GM18951 (cell line): Measurements from ENCODE around the gene HOXC13.

Experiments
- POLR2A ChIP-seq: IDR thresholded peaks from 4 replicates; pipeline ENCODE4 v1.6.1; 2011; ENCODE audit warnings: mild to moderate bottlenecking; ENCODE audit not compliant: insufficient read length, insufficient read depth; ENCODE audit errors: extremely low read depth
- in situ Hi-C: fragments of 300-500 bp; cut with MboI; formaldehyde crosslinking; loops from one replicate; pipeline ENCODE4 v1.12.0; 2022; ENCODE audit warnings: low sequenced_read_pairs, mixed read lengths, inconsistent platforms; ENCODE audit not compliant: unreplicated experiment

HOXC13 gene

DNA sequence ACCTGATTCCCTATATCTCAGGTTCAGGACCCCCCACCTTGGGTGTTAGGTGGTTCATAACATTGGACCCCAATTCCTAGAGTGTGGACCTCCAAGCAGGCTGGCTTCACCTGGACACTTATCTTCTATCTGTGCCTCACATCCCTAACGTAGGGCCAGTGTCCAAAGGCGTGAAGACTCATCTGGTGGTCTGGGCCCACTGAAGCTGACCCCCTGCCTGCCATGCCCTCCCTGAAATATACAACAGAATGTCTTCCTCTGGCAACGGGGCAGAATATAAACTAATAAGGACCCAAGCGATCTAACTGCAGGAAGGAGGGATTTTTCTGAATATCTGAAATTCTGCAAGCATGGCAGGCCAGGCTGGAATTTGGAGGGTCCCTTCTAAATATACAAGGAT, 5.6 kb downstream of the HOXC13 start:
- in situ Hi-C loops = no loop called here
- TF ChIP-seq POLR2A = no peak

DNA sequence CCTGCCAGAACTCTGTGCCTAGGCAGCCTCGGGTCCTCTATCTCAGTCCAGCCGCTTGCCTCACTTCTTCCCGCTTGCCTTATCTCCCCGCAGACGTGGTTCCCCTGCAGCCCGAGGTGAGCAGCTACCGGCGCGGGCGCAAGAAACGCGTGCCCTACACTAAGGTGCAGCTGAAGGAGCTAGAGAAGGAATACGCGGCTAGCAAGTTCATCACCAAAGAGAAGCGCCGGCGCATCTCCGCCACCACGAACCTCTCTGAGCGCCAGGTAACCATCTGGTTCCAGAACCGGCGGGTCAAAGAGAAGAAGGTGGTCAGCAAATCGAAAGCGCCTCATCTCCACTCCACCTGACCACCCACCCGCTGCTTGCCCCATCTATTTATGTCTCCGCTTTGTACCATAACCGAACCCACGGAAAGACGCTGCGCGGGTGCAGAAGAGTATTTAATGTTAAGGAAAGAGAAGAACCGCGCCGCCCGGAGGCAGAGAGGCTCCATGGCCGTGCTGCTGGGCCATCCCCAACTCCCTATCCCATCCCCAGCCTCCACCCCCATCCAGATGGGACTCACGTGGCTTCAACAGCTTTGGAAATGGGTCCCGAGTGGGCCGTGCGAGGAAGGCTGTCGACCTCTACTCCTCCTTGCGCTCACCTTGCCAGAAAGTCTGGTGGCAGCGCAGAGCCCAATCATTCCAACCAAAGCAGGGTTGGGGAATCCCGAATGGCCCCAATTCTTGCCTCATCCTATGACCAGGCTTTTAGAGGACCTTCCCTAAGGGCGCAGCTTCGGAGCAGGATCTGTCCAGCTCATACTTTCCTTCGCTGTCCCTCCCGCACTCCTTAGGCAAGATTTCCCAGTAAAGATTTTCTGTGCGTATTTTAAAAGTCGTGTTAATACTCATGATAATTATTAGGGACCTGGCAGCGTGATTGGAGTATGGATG, 6.5 kb downstream of the HOXC13 start:
- TF ChIP-seq POLR2A = no peak
- in situ Hi-C loops = no loop called here

- TF ChIP-seq POLR2A = no peak
- in situ Hi-C loops = no loop called here
These were observed 9.1 kb downstream of the HOXC13 start for GRCh38 chr12:53947743-53948142.

DNA sequence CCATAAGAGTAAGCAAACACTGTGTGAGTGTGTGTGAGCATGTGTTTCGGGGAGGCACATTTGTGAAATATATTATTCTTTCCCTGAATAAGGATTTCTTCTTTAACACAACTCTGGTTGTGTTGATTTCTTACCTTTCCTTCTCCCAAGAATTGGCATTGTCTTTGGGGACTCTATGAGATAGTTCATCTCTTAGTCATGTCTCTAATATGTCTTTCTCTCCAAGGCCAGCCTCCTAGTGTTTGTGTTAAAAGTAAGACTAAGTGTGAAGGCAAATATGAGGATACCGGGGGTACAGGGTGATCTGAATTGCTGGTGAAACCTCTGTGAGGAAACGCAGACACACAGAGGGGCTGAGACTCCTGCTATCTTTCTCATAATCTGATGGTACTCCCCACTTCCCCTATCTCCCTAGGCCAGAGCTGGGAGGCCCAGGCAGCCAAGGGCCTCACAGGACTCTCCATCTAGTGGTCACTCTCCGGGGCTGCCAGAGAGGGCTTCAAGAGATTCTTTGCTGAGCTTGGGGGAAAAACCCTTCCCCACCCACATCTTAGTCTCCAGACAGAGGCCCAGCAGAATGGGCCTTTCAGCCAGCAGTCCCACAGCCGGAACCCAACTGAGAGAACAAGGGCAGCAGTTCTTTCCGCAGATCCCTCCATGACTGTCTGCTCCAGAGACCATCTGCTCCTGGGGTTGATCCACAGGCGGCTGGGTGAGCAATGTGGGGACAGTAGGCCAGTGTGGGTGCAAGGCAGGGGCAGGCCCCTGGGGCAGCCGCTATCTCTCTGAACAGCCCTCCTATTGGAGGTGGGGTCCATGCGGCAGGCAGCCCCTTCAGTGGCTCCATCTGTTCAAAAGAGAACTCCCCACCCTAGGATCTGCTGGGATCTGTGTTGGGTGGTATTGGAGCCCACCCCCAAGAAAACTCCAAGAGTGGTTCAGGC, 10.3 kb downstream of the HOXC13 start:
- no peak for TF ChIP-seq POLR2A
- in situ Hi-C loops = no loop called here

GRCh38 chr12:53949631-53950436, 11.2 kb downstream of the HOXC13 start:
- in situ Hi-C loops = no loop called here
- no peak for TF ChIP-seq POLR2A

DNA sequence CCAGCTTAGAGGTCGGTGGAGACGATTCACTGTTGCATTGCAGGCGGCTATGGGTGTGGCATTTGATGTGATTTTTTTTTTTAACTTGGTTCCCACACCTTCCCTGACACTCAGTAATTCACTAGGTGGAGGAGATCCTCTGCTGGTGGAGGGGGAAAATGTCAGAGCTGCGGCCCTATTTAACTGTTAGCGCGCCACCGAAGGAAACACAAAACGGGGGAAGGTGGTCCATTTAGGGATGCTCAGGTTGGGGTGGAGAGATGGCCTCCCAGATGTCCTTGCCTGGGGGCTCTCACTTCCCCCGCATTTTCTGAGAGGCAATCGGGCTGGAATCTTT, 11.8 kb downstream of the HOXC13 start:
- TF ChIP-seq POLR2A = no peak
- in situ Hi-C loops = no loop called here

GRCh38 chr12:53950789-53951576, 12.4 kb downstream of the HOXC13 start:
- in situ Hi-C loops = no loop called here
- TF ChIP-seq POLR2A = no peak

DNA sequence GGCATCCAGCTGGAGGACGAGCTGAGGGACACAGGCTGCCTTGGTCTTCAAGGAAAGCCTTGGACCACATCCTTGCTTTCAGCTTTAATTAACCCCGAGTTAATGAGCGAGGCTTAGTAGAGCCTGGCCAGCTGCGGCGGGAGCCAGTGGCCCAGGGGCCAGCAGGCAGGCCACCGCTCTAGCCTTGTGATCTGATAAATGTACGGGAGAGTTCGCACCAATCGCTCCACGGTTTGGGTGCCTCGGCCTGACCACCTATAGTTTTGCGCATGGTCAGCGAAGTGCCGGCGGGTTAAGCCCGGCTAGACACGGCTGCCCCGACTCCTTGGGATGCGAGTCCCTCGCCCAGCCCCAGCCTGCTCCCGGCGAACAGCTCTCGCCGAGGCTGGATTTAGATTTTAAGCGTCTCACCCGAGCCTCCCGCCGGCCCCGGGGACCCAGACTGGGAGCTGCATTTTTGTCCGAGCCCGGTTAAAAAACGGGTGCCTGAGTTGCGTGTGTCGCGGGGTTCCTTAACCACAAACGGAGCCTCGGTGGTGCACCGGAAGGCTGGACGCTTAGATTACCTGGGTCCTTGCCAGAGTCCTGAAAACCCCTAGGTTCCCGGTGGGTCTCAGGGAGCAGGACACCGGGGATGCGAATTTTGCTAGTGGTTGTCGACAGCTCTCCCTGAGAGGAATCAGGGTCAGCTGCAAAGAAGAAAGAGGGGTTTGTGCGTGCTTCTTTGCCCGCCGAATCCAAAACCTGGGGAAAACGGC, 13.1 kb downstream of the HOXC13 start:
- in situ Hi-C loops = no loop called here
- no peak for TF ChIP-seq POLR2A

- in situ Hi-C loops = no loop called here
- TF ChIP-seq POLR2A = no peak
These were observed 13.7 kb downstream of the HOXC13 start for GRCh38 chr12:53952335-53952694.

- in situ Hi-C loops = no loop called here
- no peak for TF ChIP-seq POLR2A
These were observed 14.5 kb downstream of the HOXC13 start for GRCh38 chr12:53952871-53953734.

DNA sequence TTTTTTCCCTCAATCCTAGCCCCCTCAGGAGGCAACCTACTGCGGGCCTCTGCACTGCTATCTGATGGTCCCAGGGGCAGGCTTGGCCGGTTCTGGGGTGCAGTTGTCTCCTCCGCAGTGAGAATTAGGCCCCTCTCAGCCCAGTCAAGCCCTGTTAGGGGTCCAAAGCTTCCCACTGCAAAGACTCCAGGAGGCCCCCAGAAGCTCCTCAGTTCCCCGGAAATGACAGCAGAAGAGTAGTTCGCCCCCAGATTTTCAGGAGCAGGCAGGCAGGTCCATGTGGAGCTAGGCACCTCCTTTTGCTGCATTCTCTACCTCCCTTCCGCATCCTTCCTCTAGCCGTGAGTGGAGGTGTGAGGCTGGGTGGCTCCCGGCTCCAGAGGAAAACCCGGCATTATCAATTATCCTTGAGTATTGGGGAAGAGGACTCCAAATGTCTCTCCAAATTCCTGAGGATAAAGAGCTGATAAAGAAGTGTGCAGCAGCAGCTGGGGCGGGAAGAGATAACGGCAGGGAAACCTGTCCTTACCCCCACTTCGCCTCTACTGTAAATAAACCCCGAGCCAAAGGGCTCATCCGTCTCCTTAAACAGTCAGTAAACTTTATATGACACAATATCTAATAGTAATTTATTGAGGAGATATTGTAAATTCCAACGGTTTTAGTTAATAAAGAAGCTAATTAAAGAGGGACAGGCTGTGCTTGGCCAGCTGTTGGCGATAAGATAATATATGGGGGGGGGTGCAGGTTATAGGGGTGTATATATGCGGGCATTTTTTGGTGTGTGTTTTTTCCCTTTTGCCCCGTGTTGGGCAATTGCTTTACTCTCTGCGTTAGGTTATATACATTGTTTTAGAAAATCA, 15.4 kb downstream of the HOXC13 start:
- in situ Hi-C loops = no loop called here

More for the DNA sequence above, 15.4 kb downstream of the HOXC13 start:
- no peak for TF ChIP-seq POLR2A
